Mucosa of stomach (tissue), 1 donor: ENCODE data around the gene ETHE1.
A peak's percentile ranks its signal among the peaks of the same experiment; 100 is the strongest.

Experiments
- H3K27me3 ChIP-seq: one replicate; pipeline ENCODE4 v1.7.0; 2013; ENCODE audit warnings: mild to moderate bottlenecking, low read length; ENCODE audit not compliant: control insufficient read depth, insufficient read depth
- H3K36me3 ChIP-seq: one replicate; pipeline ENCODE4 v1.7.0; 2013; ENCODE audit warnings: low read length; ENCODE audit not compliant: control insufficient read depth, insufficient read depth
- H3K4me1 ChIP-seq: one replicate; pipeline ENCODE4 v1.7.0; 2013; ENCODE audit warnings: mild to moderate bottlenecking, low read length; ENCODE audit not compliant: control insufficient read depth, insufficient read depth
- H3K4me3 ChIP-seq: one replicate; pipeline ENCODE4 v1.7.0; 2013; ENCODE audit warnings: low read length
- H3K9ac ChIP-seq: one replicate; pipeline ENCODE4 v1.7.0; 2013; ENCODE audit warnings: mild to moderate bottlenecking, low read length, moderate library complexity
- H3K9me3 ChIP-seq: one replicate; pipeline ENCODE4 v1.7.0; 2013; ENCODE audit warnings: mild to moderate bottlenecking, low read length, moderate library complexity; ENCODE audit not compliant: control insufficient read depth
- donor health status: Pancreatic carcinoma.

The ETHE1 gene

DNA sequence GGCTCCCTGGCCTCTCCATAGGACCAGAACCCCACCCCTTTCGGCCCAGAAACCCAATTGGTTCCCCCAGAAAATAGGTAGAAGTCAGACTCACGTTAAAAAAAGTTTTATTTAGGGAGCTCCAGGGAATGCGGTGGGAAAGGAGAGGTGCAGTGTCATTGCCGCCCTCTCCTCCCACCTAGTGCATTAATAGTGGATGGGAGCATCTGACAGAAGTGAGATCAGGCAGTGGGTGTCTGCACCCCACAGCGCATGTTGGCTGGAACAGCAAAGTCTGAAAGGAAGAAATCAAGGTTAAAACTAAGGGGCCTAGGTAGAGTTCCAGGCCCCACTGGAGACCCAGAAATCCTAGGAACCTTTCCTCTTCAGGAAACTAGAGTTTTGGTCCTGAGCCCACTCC, 20.4 kb downstream of the ETHE1 start:
- no peaks in the 10 kb centered on the region for H3K27me3 ChIP-seq
- H3K36me3 ChIP-seq, result peaks cover 4% of the 10 kb centered on the region
- H3K9ac ChIP-seq, result no peak overlapping the region
- no peaks in the 10 kb centered on the region for H3K4me1 ChIP-seq
- no peak overlapping the region for H3K4me3 ChIP-seq
- no peaks in the 10 kb centered on the region for H3K9me3 ChIP-seq

DNA sequence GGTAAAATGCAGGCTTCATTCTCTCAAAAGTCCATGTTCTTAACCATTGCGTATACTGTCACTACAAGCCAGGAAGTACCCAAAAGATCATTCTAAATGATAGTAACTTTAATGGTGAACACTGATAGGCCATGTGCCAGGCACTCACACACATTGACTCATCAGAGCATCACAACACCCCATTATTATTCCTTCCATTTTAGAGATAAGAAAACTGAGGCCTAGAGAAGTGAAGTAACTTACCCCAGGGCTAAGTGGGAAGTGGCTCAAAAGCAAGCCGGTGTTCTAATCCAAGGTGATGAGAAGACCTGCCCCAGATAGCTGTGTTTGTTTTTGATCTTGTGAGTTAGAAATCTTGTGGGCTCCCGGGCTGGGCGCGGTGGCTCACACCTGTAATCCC, 21.1 kb downstream of the ETHE1 start:
- Histone ChIP-seq H3K4me1 (no peaks in the 10 kb centered on the region), H3K4me3 (no peak overlapping the region), H3K9ac (no peak overlapping the region), H3K36me3 (peaks cover 4% of the 10 kb centered on the region), H3K9me3 (no peaks in the 10 kb centered on the region), H3K27me3 (no peaks in the 10 kb centered on the region)

DNA sequence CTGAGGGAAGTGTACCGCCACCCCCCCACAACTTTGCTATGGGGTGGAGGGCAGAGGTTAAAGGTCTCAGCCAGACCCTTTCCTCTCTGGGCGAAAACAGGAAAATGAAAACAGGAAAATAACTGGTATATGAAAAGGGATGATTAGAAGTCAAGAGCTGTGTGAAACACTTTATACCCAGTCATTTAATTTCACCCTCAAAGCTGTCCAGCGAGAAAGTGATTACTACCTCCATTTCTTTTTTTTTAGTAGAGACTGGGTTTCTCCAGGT, 21.9 kb downstream of the ETHE1 start:
- H3K9ac ChIP-seq, result peak overlapping the region; percentile 85
- H3K9me3 ChIP-seq, result no peaks in the 10 kb centered on the region
- H3K27me3 ChIP-seq, result no peaks in the 10 kb centered on the region
- H3K36me3 ChIP-seq, result no peaks in the 10 kb centered on the region
- H3K4me3 ChIP-seq, result no peak overlapping the region
- no peaks in the 10 kb centered on the region for H3K4me1 ChIP-seq

DNA sequence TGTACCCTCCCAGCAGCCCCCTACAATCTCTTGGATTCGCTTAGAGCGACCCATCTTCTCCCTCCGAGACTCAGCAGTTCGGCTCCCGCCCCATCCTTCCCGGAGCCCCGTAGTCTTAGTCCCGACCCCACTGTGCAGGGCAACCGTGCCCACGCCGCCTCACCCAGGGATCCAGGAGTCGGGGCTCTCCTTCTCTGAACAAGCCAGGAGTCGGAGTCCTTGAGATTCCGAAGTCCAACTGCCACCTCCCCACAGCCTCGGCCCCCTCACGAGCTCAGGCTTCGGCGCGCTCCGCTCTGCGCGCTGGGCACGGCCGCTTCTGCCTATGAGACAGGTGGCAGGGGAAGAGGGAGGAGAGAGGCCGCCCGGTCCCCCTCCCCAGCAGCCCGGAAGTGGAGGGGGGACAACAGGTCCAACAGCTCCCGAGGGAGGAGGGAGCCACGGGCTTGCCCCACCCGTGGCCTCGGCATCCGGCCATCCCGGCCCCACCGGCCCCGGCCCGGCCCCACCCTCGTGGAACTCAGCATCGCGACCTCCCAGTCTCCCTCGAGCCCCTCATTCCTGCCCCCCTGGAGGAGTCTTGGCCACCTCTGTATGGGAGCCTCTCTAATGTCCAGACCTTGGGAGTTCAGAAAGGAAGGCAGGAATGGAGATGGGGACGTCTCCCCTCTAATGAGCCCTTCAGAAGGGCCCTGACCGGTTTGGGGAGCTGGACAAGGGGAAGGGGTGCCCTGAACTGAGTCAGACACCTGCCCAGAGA, 22.4 kb downstream of the ETHE1 start, which contains the start of gene PHLDB3:
Gene PHLDB3 (minus strand): TSS at position 321 of the 760 bp plus-strand sequence. CDS start 628 bp downstream, outside the sequence.
- Histone ChIP-seq H3K36me3 (no peaks in the 10 kb centered on the region), H3K9ac (peak within 1 kb of the TSS; percentile 85), H3K4me3 (peak within 1 kb of the TSS; percentile 43), H3K9me3 (no peaks in the 10 kb centered on the region), H3K4me1 (no peaks in the 10 kb centered on the region), H3K27me3 (no peaks in the 10 kb centered on the region)

DNA sequence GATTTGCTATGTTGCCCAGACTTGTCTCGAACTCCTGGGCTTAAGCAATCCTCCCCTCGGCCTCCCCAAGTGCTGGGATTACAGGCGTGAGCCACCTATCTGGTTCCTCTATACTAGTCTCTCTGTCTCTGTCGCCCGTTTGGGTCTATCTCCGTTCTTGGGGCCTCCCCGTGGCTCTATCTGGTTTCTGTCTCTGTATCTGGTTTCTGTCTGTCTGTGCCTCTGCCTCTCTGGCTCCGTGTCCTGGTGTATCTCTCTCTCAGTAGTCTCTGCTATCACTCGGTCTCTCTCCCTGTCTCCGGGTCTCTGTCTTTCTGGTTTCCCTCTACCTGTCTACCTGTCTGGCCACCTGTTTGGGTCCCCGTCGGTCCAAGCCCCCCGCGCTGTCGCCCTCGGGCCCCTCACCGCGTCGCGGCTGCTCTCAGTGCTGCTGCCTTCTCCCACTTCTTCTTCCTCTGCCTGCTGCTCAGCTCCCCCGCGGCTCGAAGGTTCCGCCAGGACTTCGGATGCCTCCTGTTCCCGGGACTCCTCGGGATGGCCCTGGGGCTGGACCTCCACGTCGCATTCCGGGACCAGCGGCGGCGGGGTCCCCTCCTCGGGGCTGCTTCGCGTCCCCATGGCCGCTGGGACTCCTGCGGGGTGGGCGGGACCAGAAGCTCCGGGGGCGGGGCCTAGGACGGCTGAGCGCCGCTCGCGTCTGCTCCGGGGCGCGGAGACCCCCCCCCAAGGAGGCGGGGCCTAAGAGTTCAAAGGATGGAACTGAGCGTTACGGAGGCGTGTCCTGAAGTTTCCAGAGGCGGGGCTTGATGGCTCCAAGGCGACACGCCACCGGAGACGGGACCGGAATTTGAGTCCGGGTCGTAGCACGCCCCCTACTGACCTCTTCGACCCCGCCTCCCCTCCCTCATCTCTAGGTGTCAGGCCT, 23.2 kb downstream of the ETHE1 start:
- Histone ChIP-seq H3K27me3 (no peaks in the 10 kb centered on the region), H3K4me1 (peaks cover 7% of the 10 kb centered on the region), H3K9ac (peak overlapping the region; percentile 85), H3K9me3 (no peaks in the 10 kb centered on the region), H3K4me3 (peak overlapping the region; percentile 43), H3K36me3 (no peaks in the 10 kb centered on the region)

DNA sequence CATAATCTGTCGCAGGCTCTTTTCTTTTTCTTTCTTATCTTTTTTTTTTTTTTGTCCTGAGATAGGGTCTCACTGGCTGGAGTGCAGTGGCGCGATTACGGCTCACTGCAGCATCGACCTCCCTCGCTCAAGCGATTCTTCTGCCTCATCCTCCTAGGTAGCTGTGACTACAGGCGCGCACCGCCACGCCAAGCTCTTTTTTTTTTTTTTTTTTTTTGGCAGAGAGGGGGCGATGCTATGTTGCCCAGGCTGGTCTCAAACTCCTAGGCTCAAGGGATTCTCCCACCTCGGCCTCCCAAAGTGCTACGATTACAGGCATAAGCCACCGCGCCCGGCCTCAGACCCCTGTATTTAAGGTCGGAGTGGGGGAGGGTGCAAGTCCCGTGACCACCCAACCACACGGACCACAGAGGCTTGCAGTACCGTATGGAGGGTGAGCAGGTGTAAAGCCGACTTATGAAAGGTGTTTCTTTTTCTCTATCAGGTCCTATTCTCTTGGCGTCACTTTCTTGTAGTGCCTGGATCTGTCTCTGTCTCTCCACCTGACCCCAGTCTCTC, 24.5 kb downstream of the ETHE1 start:
- Histone ChIP-seq H3K9ac (no peak overlapping the region), H3K4me3 (no peak overlapping the region)

DNA sequence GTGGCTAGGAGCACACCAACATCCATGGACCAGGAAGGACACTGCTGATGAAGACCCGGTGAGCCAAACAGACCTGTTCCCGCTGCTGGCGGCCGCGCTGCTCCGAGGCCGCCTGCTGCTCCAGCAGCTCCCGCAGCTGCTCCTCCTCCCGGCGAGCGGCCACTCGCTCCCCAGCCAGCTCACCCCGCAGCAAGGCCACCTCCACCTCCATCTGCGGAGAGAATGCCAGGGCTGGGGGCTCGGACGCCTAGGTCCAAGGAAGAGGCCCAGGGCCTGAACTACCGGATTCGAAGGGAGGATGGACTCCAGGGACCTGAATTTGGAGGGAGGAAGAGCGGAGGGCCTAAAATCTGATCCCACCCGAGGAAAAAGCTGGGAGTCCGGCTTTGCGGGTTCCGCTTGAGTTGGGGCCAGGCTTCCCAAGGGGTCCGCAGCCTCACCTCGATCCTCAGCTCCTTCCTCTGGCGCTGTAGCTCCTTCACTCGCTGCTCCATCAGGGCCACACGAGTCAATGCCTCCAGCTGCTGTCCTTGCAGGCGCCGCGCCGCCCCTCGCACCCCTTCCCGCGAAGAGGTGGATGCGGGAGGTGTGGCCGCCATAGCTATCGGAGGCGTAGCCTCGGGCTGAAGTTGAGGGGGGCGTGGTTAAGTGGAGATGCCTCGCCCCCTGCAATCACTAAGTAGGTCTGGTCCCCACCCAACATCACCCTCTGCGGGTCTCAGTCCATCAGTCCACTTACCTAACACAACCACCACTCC, 25.2 kb downstream of the ETHE1 start:
- no peak overlapping the region for H3K4me3 ChIP-seq

More for the DNA sequence above, 24.5 kb downstream of the ETHE1 start:
- Histone ChIP-seq H3K27me3 (no peaks in the 10 kb centered on the region), H3K4me1 (peaks cover 11% of the 10 kb centered on the region), H3K9me3 (no peaks in the 10 kb centered on the region), H3K36me3 (no peaks in the 10 kb centered on the region)

DNA sequence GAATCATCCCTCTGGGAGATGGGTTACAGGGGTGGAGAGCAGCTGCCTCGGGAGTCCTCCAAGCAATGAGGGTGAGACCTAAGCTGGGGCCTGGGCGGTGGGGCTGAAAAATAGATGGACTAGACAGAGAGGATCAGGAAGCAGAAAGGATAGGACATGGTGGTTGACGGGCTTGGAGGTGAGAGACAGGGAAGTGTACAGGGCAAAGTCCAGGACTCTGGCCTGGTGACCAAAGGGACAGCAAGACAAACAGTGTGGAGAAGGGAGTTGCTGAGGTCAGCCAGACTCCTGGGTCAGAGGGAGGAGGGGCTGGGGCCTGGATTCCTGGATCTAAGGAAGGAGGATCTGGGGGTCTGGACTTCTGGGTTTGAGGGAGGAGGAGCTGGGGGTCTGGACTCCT, 28.0 kb downstream of the ETHE1 start:
- Histone ChIP-seq H3K27me3 (no peaks in the 10 kb centered on the region), H3K9ac (no peak overlapping the region), H3K9me3 (no peaks in the 10 kb centered on the region), H3K36me3 (no peaks in the 10 kb centered on the region), H3K4me1 (peaks cover 11% of the 10 kb centered on the region), H3K4me3 (no peak overlapping the region)

More for the DNA sequence above, 25.2 kb downstream of the ETHE1 start:
- no peaks in the 10 kb centered on the region for H3K36me3 ChIP-seq
- peaks cover 11% of the 10 kb centered on the region for H3K4me1 ChIP-seq
- no peaks in the 10 kb centered on the region for H3K27me3 ChIP-seq
- H3K9ac ChIP-seq, result no peak overlapping the region
- H3K9me3 ChIP-seq, result no peaks in the 10 kb centered on the region

DNA sequence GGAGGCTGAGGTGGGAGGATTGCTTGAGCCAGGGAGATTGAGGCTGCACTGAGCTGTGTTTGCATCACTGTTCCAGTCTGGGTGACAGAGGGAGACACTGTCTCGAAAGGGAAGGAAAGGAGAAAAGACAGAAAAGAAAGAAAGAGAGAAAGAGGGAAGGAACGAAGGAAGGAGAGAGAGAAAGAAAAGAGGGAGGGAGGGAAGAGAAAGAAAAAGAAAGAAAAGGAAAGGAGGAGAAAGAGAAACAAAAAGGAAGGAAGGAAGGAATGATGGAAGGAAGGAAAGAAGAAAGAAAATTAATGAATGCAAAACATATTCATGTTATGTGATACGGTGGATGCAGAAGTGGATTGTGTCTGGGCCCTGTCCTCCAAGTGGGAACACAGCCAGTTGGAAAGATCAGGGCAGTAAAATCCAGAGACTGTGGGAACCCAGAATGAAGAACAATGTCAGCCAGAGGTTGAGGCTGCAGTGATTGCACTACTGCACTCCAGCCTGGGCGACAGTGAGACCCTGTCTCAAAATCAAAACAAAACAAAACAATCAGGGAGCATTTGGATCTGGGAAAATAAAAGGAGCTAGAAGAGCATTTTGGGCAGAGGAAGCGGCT, 28.7 kb downstream of the ETHE1 start:
- no peaks in the 10 kb centered on the region for H3K36me3 ChIP-seq
- no peaks in the 10 kb centered on the region for H3K9me3 ChIP-seq
- no peak overlapping the region for H3K4me3 ChIP-seq
- no peaks in the 10 kb centered on the region for H3K27me3 ChIP-seq
- H3K9ac ChIP-seq, result no peak overlapping the region
- H3K4me1 ChIP-seq, result peaks cover 11% of the 10 kb centered on the region

DNA sequence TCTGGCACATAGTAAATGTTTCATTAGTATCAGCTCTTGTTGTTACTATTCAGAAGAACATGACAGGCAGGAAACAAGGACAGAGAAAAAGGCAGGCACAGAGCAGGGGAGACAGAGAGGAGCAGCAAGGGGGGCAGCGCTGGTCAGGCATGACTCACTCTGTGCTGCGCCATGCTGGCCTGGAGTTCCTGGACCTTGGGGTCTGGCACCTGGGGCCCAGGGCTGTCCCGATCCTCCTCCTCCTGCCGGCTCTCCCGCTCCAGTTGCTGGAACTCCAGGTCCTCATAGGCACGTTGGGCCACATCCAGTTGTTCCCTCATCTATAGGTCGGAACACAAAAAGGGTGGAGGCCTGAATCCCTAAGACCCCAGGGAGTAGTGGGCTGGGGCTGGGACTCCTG, 30.0 kb downstream of the ETHE1 start:
- no peak overlapping the region for H3K4me3 ChIP-seq
- H3K36me3 ChIP-seq, result no peaks in the 10 kb centered on the region

DNA sequence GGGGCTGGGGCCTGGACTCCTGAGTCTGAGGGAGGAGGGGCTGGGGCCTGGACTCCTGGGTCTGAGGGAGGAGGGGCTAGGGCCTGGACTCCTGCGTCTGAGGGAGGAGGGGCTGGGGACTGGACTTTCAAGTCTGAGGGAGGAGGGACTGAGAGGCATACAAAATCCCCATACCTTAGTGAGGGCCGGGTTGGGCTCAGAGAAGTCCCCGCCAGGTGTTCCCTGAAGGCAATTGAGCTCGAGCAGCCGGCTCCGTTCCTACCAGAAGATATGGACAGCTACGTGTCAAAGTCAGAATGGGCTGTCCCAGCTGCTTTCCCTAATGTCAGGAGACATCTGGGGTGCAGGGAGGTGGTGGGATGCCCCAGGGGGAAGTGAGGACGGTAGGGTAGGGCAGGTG, 31.9 kb downstream of the ETHE1 start:
- Histone ChIP-seq H3K9me3 (no peaks in the 10 kb centered on the region), H3K4me1 (peaks cover 11% of the 10 kb centered on the region), H3K4me3 (no peak overlapping the region), H3K27me3 (no peaks in the 10 kb centered on the region), H3K36me3 (no peaks in the 10 kb centered on the region), H3K9ac (no peak overlapping the region)

More for the DNA sequence above, 30.0 kb downstream of the ETHE1 start:
- Histone ChIP-seq H3K9ac (no peak overlapping the region), H3K27me3 (no peaks in the 10 kb centered on the region), H3K4me1 (peaks cover 11% of the 10 kb centered on the region), H3K9me3 (no peaks in the 10 kb centered on the region)
